Activated CD4-positive, alpha-beta T cell treated with anti-CD3 and anti-CD28 coated beads for 36 hours (primary cell): Measurements from ENCODE around the gene TMEM171. TPM values are rescaled to one million over a fixed set of nuclear protein-coding genes. Genes with fewer than 3 reads are reported as not detected.
A peak's percentile ranks its signal among the peaks of the same experiment; 100 is the strongest.

Source experiments
- ATAC-seq: fragments of 200-7000 bp; cut with Tn5 transposase; one replicate; pipeline ENCODE4 v1.10.0; 2021; ENCODE audit warnings: mild to moderate bottlenecking, moderate library complexity
- CTCF ChIA-PET: fragments of 350-600 bp; sonication (Branson Sonifier 250); formaldehyde crosslinking; loops from one replicate; lab custom pipeline; 2021; ENCODE audit warnings: antibody characterized with exemption; lab: Charles Lee
- POLR2A ChIA-PET: fragments of 350-600 bp; sonication (Branson Sonifier 250); formaldehyde crosslinking; loops from one replicate; lab custom pipeline; 2021; ENCODE audit warnings: antibody characterized with exemption, inconsistent platforms; lab: Charles Lee
- DNase-seq: peaks from one replicate; pipeline ENCODE4 v3.0.0-alpha.2; 2020
- H3K27ac Mint-ChIP-seq: one replicate; pipeline ENCODE4 v1.8.0; 2021; ENCODE audit warnings: mixed read lengths
- H3K27me3 Mint-ChIP-seq: one replicate; pipeline ENCODE4 v1.8.0; 2021; ENCODE audit warnings: mixed read lengths
- H3K36me3 Mint-ChIP-seq: one replicate; pipeline ENCODE4 v1.8.0; 2021; ENCODE audit warnings: low read depth, mixed read lengths
- H3K4me1 Mint-ChIP-seq: one replicate; pipeline ENCODE4 v1.8.0; 2021; ENCODE audit warnings: mixed read lengths
- H3K4me3 Mint-ChIP-seq: one replicate; pipeline ENCODE4 v1.8.0; 2021; ENCODE audit warnings: mild to moderate bottlenecking, moderate library complexity, mixed read lengths
- H3K9me3 Mint-ChIP-seq: one replicate; pipeline ENCODE4 v1.8.0; 2021; ENCODE audit warnings: low read depth, mixed read lengths
- intact Hi-C, 2 experiments: fragments of 100-400 bp; cut with DNase I in 1 of 2; cut with micrococcal nuclease in 1 of 2; formaldehyde crosslinking; loops; one replicate each; pipeline versions ENCODE4 v1.14.2 to v1.15.1; 2022 to 2024; cut with DNase I, micrococcal nuclease
- total RNA-seq, 2 experiments: library from RNA; stranded (reverse); gene quantifications; one replicate each; pipeline ENCODE4 v1.2.3, GENCODE V29; 2021

TMEM171 gene, protein sequence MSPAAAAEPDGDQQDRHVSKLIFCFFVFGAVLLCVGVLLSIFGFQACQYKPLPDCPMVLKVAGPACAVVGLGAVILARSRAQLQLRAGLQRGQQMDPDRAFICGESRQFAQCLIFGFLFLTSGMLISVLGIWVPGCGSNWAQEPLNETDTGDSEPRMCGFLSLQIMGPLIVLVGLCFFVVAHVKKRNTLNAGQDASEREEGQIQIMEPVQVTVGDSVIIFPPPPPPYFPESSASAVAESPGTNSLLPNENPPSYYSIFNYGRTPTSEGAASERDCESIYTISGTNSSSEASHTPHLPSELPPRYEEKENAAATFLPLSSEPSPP
- not detected for total RNA-seq

DNA sequence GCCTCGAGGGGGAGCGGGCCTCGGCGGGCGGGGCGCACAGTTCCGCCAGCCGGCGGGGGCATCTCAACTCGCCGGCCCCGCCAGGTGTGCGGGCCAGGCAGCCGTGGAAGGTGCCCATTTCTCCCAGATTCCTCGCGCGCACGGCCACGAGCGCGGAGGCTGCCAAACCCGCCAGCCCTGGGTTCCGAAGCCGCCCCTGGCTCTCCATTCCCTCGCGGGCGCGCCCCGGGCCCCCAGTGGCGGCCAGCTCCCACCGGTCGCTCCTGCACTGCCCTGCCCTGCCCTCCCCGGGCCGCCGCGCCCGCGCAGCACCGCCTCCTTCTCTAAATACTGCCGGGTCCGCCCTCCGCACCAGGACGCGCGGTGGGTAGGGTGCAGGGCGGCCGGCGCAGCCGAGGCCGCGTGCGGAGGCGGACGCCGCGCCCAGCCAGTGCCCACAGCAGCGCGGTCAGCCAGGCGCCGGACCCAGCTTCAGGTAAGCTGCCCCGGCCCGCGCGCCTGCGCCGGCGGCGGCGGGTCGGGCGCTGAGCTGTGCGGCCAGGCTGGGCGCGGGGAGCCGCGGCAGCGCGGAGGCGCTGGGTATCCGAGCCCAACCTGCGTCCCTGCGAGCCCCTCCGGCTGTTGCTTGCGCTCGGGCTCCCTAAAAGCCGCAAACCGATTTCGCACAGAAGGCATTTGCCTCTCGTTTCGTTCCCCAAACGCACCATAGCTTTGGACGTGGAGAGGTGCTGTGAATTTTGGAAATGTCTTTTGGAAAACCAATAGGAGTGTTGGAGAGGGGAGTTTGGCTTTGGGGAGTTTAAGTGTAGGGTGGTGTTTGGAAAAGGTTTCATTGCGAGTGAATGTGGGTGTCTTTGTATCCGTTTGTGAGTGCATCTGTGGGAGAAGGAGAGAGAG, at the start of gene TMEM171:
Gene TMEM171, plus strand, starts transcription at position 354 of the 897 bp plus-strand sequence. CDS start 2,799 bp downstream, outside the sequence.
- peaks cover 73% of the 10 kb centered on the region for H3K27me3 Mint-ChIP-seq
- intact Hi-C loops, result no loop called here
- ATAC-seq, result no peak
- H3K9me3 Mint-ChIP-seq, result no peaks in the 10 kb centered on the region
- no peaks in the 10 kb centered on the region for H3K36me3 Mint-ChIP-seq
- CTCF ChIA-PET, result no interaction called here
- peak within 1 kb of the TSS; percentile 29 for H3K4me3 Mint-ChIP-seq
- POLR2A ChIA-PET, result interaction anchor here (0.6 kb wide), 1 partner anchor 259 kb away, joined by 4 read pairs; no protein-coding TSS in a partner anchor
- peaks cover 21% of the 10 kb centered on the region for H3K4me1 Mint-ChIP-seq
- peak; percentile 10 for DNase-seq
- no peak within 1 kb of the TSS for H3K27ac Mint-ChIP-seq

DNA sequence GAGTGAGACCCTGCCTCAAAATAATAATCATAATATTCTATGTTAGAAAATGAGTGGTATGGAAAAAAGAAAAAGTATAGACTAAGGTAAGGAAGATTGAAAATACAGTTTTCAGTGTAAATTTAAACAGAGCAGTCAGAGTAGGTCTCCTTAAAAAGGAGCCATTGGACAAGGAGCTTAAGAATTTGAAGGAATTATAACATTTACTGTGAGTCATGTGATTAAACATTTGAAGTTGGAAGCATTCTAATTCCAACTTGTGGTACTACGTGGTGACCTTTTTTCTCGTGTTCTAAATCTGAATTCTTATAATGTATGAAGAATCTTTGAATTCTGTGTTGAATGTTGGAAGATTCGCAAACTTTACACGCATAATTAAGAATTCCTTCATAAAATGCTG, 39.3 kb upstream of the TMEM171 start:
- DNase-seq (no peak), ATAC-seq (no peak)
- CTCF ChIA-PET, result no interaction called here
- no peak overlapping the region for H3K4me3 Mint-ChIP-seq
- H3K27ac Mint-ChIP-seq, result no peak overlapping the region
- no peaks in the 10 kb centered on the region for H3K4me1 Mint-ChIP-seq
- peaks cover 7% of the 10 kb centered on the region for H3K27me3 Mint-ChIP-seq
- H3K36me3 Mint-ChIP-seq, result no peaks in the 10 kb centered on the region
- H3K9me3 Mint-ChIP-seq, result no peaks in the 10 kb centered on the region
- POLR2A ChIA-PET, result no interaction called here
- intact Hi-C loops, result loop anchor here in 1 of 2 experiments (10.0 kb wide), 1 partner anchor 454 kb away; no protein-coding TSS in a partner anchor

DNA sequence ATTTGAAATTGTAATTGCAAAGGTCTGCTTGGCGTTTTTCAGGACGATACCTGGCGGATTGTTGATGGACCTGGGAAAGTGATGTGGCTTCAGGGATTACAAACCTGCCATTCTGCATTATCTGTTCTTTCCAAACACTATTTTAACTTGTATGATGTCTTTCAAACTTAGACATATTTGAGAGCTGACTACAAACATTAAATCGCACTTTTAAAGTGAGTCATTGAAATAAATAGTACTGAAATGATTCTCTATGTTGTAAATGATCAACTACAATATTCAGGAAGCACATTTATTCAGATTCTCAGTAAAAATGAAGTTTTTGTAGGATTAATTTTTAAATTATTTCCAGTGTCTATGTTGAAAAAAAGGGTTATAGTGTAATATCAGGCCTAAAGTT, 32.3 kb upstream of the TMEM171 start:
- Mint-ChIP-seq H3K9me3 (no peaks in the 10 kb centered on the region), H3K4me1 (no peaks in the 10 kb centered on the region), H3K4me3 (no peak overlapping the region), H3K27ac (no peak overlapping the region), H3K36me3 (no peaks in the 10 kb centered on the region), H3K27me3 (peaks cover 11% of the 10 kb centered on the region)
- intact Hi-C loops, result loop anchor here in 1 of 2 experiments (10.0 kb wide), 1 partner anchor 447 kb away; no protein-coding TSS in a partner anchor
- CTCF ChIA-PET, result interaction anchor here (1.4 kb wide), 1 partner anchor 503 kb away, joined by 3 read pairs; no protein-coding TSS in a partner anchor
- POLR2A ChIA-PET, result no interaction called here
- ATAC-seq (no peak), DNase-seq (no peak)

DNA sequence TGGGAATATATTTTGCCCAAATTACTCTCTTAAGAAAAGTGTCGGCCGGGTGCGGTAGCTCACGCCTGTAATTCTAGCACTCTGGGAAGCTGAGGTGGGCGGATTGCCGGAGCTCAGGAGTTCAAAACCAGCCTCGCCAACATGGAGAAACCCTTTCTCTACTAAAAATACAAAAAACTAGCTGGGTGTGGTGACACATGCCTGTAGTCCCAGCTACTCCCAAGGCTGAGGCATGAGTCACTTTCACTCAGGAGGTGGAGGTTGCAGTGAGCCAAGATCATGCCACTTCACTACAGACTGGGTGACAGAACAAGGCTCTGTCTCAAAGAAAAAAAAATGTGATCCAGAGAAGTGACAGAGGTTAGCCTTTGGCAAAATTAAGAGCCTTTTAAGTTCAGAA, 26.4 kb upstream of the TMEM171 start:
- POLR2A ChIA-PET, result no interaction called here
- ATAC-seq, result peak; percentile 93

DNA sequence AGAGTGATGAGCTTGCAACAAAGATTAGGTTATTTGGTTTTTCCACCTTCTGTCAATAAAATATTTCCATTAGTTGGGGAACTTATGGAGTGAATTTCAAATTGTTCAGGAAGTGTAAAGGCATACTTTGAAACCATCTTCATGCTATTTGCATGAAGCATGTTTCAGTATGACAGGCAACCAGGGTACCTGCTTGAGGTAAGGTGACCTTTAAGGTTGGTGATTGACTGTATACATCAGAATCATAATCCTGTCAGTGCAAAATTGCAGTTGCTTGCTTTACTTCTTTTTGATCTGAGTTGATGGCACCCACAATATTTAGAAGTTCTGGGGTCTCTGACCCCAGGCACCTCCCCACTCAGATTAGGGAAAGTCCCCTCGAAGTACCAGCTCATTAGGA, 26.0 kb upstream of the TMEM171 start:
- ChIA-PET POLR2A (no interaction called here), CTCF (interaction anchor here (0.7 to 1.4 kb wide), 3 partner anchors 11 to 131 kb away, joined by 3 to 7 read pairs (median 3); no protein-coding TSS in a partner anchor)
- peak; percentile 78 for ATAC-seq
- H3K4me3 Mint-ChIP-seq, result no peak overlapping the region
- no peaks in the 10 kb centered on the region for H3K36me3 Mint-ChIP-seq
- H3K27ac Mint-ChIP-seq, result no peak overlapping the region
- peaks cover 15% of the 10 kb centered on the region for H3K27me3 Mint-ChIP-seq
- no peaks in the 10 kb centered on the region for H3K9me3 Mint-ChIP-seq
- H3K4me1 Mint-ChIP-seq, result peaks cover 14% of the 10 kb centered on the region
- DNase-seq, result no peak
- intact Hi-C loops, result no loop called here

More for the DNA sequence above, 26.4 kb upstream of the TMEM171 start:
- intact Hi-C loops, result no loop called here
- CTCF ChIA-PET, result no interaction called here
- no peak overlapping the region for H3K27ac Mint-ChIP-seq
- H3K36me3 Mint-ChIP-seq, result no peaks in the 10 kb centered on the region
- H3K9me3 Mint-ChIP-seq, result no peaks in the 10 kb centered on the region
- peaks cover 15% of the 10 kb centered on the region for H3K27me3 Mint-ChIP-seq
- DNase-seq, result peak; percentile 39
- H3K4me1 Mint-ChIP-seq, result peaks cover 14% of the 10 kb centered on the region
- H3K4me3 Mint-ChIP-seq, result no peak overlapping the region

DNA sequence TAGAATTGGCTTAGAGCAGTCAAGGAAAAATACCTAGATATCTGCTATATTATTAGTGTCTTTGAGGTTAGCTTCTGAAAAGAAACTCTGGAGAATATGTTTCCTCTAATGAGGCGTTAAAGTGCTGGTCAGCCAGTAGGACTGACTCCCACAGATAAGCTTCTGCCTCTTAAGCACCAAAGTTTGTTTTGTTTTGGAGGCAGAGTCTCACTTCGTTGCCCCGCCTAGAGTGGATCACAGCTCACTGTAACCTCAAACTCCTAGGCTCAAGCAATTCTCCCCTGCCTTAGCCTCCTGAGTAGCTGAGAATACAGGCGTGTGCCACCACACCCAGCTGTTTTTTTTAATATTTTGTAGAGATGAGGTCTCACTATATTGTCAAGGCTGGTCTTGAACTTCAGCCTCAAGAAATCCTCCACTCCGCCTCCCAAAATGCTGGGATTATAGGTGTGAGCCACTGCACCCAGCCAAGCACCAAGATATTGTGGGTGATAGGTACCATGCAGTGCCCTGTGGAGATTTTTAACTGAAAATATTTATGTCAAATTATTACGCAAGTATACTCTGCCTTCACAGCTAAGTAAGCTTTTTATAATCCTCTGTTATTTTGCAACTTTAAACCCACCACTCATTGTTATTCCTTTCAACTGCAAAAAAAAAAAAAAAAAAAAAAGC, 24.7 kb upstream of the TMEM171 start:
- ATAC-seq (no peak), DNase-seq (no peak)
- no peak overlapping the region for H3K4me3 Mint-ChIP-seq
- intact Hi-C loops, result no loop called here
- H3K4me1 Mint-ChIP-seq, result peaks cover 14% of the 10 kb centered on the region
- no peaks in the 10 kb centered on the region for H3K36me3 Mint-ChIP-seq
- H3K27me3 Mint-ChIP-seq, result peaks cover 18% of the 10 kb centered on the region
- ChIA-PET POLR2A (no interaction called here), CTCF (interaction anchor here (0.7 to 1.4 kb wide), 3 partner anchors 12 to 650 kb away, joined by 3 to 7 read pairs (median 3); no protein-coding TSS in a partner anchor)
- no peak overlapping the region for H3K27ac Mint-ChIP-seq
- no peaks in the 10 kb centered on the region for H3K9me3 Mint-ChIP-seq

DNA sequence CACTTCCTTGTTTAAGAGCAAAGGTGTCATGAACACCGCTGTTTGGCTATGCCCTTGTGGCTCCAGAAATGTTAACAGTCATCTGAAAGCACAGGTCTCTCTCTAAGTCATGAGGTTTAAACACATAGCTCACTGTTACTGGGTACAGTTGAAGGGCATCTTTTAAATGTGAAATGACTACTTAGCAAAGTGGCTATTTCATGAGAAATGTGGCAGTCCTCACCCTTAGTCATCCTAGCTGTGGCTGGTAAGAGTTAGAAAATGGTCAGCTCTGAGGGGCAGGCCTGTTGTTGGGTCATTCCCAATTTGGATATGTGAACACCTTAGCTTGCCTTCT, 24.2 kb upstream of the TMEM171 start:
- Mint-ChIP-seq H3K27me3 (peaks cover 18% of the 10 kb centered on the region), H3K4me3 (no peak overlapping the region), H3K9me3 (no peaks in the 10 kb centered on the region), H3K36me3 (no peaks in the 10 kb centered on the region), H3K27ac (no peak overlapping the region), H3K4me1 (peaks cover 14% of the 10 kb centered on the region)
- ATAC-seq (peak; percentile 28), DNase-seq (no peak)
- CTCF ChIA-PET, result interaction anchor here (0.7 kb wide), 1 partner anchor 651 kb away, joined by 3 read pairs; no protein-coding TSS in a partner anchor
- POLR2A ChIA-PET, result no interaction called here
- intact Hi-C loops, result no loop called here

DNA sequence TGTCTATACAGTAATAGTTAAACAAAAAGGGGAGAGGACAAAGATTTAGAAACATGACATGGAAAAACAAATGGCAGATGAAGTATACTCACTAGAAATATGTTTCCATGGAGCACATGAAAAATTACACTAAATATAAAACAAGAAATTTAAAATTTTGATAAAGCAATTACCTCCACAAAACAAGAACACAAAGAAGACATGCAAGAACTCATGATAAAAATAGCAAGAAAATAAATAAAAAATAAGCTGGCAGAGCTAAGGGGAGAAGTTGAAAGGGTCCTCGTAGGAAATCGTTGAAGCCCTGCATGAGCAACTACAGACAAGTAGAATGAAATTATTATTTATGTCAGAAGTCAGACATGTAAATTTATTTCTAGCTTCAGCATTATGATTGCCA, 22.6 kb upstream of the TMEM171 start:
- H3K9me3 Mint-ChIP-seq, result no peaks in the 10 kb centered on the region
- H3K4me3 Mint-ChIP-seq, result no peak overlapping the region
- CTCF ChIA-PET, result no interaction called here
- POLR2A ChIA-PET, result no interaction called here
- intact Hi-C loops, result no loop called here
- DNase-seq (no peak), ATAC-seq (no peak)
- H3K4me1 Mint-ChIP-seq, result peaks cover 14% of the 10 kb centered on the region
- H3K27ac Mint-ChIP-seq, result no peak overlapping the region
- peaks cover 13% of the 10 kb centered on the region for H3K27me3 Mint-ChIP-seq
- no peaks in the 10 kb centered on the region for H3K36me3 Mint-ChIP-seq

DNA sequence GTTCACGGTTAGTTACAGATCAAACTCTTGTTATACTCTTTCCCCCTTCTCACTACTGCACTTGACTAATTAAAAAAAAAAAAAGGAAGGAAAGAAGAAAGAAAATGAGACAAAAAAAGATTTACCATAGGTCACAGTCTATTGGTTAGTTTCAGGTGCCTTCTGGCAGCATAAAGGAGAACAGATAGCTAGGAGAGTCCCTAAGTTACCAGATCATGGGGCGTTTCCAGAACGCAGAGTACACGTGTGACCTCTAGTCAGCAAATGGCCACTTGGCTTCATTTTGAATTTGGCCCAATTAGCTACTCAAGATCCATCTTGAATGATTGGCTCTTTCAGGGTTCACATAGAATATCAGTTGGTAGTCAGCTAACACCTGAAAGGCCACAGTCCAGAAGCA, 20.3 kb upstream of the TMEM171 start:
- no peak overlapping the region for H3K27ac Mint-ChIP-seq
- H3K9me3 Mint-ChIP-seq, result no peaks in the 10 kb centered on the region
- H3K36me3 Mint-ChIP-seq, result no peaks in the 10 kb centered on the region
- H3K4me3 Mint-ChIP-seq, result no peak overlapping the region
- ATAC-seq (no peak), DNase-seq (no peak)
- peaks cover 18% of the 10 kb centered on the region for H3K27me3 Mint-ChIP-seq
- ChIA-PET POLR2A (no interaction called here), CTCF (no interaction called here)
- H3K4me1 Mint-ChIP-seq, result no peaks in the 10 kb centered on the region
- intact Hi-C loops, result no loop called here

DNA sequence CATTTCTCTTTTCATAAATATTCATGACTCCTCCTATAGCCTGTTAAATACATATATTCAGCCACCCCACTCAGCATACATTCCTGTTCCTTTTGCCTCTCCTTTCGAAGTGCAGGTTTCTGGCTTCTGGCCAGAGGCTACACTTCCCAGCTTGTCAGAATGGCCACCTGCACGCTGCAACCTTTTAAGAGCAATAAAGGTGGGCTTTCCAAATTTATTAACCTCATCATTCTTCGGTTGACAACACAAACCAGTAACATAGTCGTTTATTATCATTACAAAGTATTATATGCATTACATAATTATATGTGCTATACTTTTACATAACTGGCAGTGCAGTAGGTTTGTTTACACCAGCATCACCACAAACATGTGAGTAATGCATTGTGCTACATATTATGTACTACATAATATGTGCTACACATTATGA, 16.5 kb upstream of the TMEM171 start:
- CTCF ChIA-PET, result interaction anchor here (1.2 kb wide), 1 partner anchor 12 kb away, joined by 4 read pairs; no protein-coding TSS in a partner anchor
- ATAC-seq (no peak), DNase-seq (no peak)
- POLR2A ChIA-PET, result no interaction called here
- H3K4me1 Mint-ChIP-seq, result no peaks in the 10 kb centered on the region
- intact Hi-C loops, result no loop called here
- H3K9me3 Mint-ChIP-seq, result peaks cover 4% of the 10 kb centered on the region
- no peak overlapping the region for H3K4me3 Mint-ChIP-seq
- H3K27me3 Mint-ChIP-seq, result peaks cover 23% of the 10 kb centered on the region
- no peak overlapping the region for H3K27ac Mint-ChIP-seq
- H3K36me3 Mint-ChIP-seq, result no peaks in the 10 kb centered on the region

DNA sequence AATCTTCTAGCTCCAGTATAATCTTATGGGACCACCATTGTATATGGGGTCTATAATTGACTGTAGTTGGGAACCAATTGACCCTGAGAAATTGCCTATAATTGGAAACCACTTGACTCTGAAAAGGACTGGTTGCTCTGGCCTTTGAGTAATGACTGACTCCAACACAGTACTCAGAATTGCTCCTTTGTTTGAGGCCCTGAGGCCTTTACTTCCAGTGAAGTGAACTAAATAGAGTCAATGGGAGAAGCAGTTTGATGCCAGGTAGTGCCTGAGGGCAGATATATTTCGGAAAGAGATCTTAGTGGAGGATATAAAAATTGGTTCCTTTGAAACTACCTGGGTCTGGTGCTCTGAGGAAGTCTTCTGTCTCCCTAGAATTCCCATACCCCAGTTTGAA, 16.0 kb upstream of the TMEM171 start:
- no peak overlapping the region for H3K27ac Mint-ChIP-seq
- ATAC-seq, result no peak
- POLR2A ChIA-PET, result no interaction called here

More for the DNA sequence above, 16.0 kb upstream of the TMEM171 start:
- Mint-ChIP-seq H3K9me3 (peaks cover 4% of the 10 kb centered on the region), H3K4me3 (no peak overlapping the region), H3K36me3 (no peaks in the 10 kb centered on the region), H3K4me1 (no peaks in the 10 kb centered on the region), H3K27me3 (peaks cover 24% of the 10 kb centered on the region)
- CTCF ChIA-PET, result interaction anchor here (1.1 to 1.2 kb wide), 2 partner anchors 12 to 18 kb away, joined by 3 to 4 read pairs; no protein-coding TSS in a partner anchor
- intact Hi-C loops, result no loop called here
- no peak for DNase-seq
